T-helper 17 cell (primary cell): Measurements from ENCODE around the gene DBN1. TPM values are rescaled to one million over a fixed set of nuclear protein-coding genes. Genes with fewer than 3 reads are reported as not detected.

ENCODE experiments used
- ATAC-seq: fragments of 150-1000 bp; cut with Tn5 transposase; 2 replicates; pipeline ENCODE4 v1.10.0; 2021; ENCODE audit warnings: mild to moderate bottlenecking, moderate library complexity
- DNase-seq, 3 donors: peaks; one replicate each; pipeline versions ENCODE4 v3.0.0 to v3.0.0-alpha.2; 2020 to 2021
- H3K9me3 ChIP-seq: one replicate; pipeline ENCODE4 v1.7.0; 2013; ENCODE audit warnings: low read length, mild to moderate bottlenecking; ENCODE audit not compliant: control insufficient read depth, poor library complexity, severe bottlenecking
- H3K27ac Mint-ChIP-seq: one replicate; pipeline ENCODE4 v1.8.0; 2022; ENCODE audit warnings: mild to moderate bottlenecking, moderate library complexity, mixed read lengths
- H3K27me3 Mint-ChIP-seq: one replicate; pipeline ENCODE4 v1.8.0; 2022; ENCODE audit warnings: mixed read lengths
- H3K36me3 Mint-ChIP-seq: one replicate; pipeline ENCODE4 v1.8.0; 2022; ENCODE audit warnings: low read depth, mixed read lengths
- H3K4me1 Mint-ChIP-seq: one replicate; pipeline ENCODE4 v1.8.0; 2022; ENCODE audit warnings: mild to moderate bottlenecking, mixed read lengths
- H3K4me3 Mint-ChIP-seq: one replicate; pipeline ENCODE4 v1.8.0; 2022; ENCODE audit warnings: mild to moderate bottlenecking, moderate library complexity, mixed read lengths
- total RNA-seq, 4 donors: library from RNA in 2 of 4; stranded (reverse) in 2 of 4; gene quantifications; one replicate each; pipeline ENCODE4 v1.2.3 and lab custom pipeline; 2022 to 2026

DBN1 gene
- total RNA-seq, 2 donors from 2014 or later: 1.2 to 5.0 TPM

- Mint-ChIP-seq H3K27me3 (no peaks in the 10 kb centered on the region), H3K4me3 (peak overlapping the region; percentile 49), H3K27ac (no peak overlapping the region), H3K4me1 (peaks cover 13% of the 10 kb centered on the region), H3K36me3 (no peaks in the 10 kb centered on the region)
- ATAC-seq (no peak), DNase-seq (no peak)
- no peaks in the 10 kb centered on the region for H3K9me3 ChIP-seq
Measured at GRCh38 chr5:177470759-177471536, 2.5 kb downstream of the DBN1 start.

DNA sequence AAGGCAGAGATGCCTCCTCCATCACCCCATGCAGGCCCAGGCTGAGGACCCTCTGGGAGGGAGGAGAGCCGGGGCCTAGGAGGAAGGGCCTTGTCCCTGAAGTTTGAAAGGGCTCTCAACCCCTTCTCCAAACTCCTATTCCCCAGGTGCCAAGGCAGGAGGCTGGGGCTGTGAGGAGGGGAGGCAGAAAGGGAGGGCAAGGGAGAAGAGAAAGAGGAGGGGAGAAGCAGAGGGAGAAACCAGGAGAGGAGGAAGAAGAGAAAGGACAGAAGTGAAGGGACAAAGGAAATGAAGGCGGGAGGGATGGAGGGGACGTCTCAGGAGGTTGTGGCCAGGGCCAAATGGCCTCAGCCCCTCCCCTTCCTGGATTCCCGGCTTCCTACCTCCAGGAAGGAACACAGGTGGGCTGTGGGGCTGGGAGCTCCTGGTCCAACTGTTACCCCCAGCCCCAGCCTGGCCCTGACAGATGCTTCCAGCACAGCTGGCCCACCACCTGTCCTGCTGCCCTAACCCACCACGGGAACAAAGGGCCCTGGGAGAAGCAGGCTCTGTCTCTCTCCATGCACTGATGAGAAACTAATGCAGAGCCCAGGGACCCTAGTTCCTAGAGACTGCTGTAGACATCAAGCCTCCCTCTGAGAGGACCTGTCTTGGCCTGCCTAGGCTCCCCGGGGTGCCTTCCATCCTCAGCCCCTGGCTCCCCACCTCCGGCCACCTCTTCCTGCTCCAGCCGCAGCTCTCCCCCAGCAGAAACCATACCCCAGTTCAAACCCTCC lies 3.5 kb downstream of the DBN1 start:
- H3K4me1 Mint-ChIP-seq: peaks cover 13% of the 10 kb centered on the region
- H3K36me3 Mint-ChIP-seq: no peaks in the 10 kb centered on the region
- H3K27ac Mint-ChIP-seq: no peak overlapping the region
- no peak for ATAC-seq
- H3K9me3 ChIP-seq: no peaks in the 10 kb centered on the region
- no peak for DNase-seq
- H3K4me3 Mint-ChIP-seq: peak overlapping the region; percentile 49
- no peaks in the 10 kb centered on the region for H3K27me3 Mint-ChIP-seq

- no peak overlapping the region for H3K27ac Mint-ChIP-seq
- ATAC-seq (no peak), DNase-seq (no peak)
- H3K4me3 Mint-ChIP-seq: no peak overlapping the region
- no peaks in the 10 kb centered on the region for H3K9me3 ChIP-seq
- no peaks in the 10 kb centered on the region for H3K36me3 Mint-ChIP-seq
- peaks cover 6% of the 10 kb centered on the region for H3K4me1 Mint-ChIP-seq
- H3K27me3 Mint-ChIP-seq: no peaks in the 10 kb centered on the region
Measured at GRCh38 chr5:177468685-177469628, 4.5 kb downstream of the DBN1 start.

DNA sequence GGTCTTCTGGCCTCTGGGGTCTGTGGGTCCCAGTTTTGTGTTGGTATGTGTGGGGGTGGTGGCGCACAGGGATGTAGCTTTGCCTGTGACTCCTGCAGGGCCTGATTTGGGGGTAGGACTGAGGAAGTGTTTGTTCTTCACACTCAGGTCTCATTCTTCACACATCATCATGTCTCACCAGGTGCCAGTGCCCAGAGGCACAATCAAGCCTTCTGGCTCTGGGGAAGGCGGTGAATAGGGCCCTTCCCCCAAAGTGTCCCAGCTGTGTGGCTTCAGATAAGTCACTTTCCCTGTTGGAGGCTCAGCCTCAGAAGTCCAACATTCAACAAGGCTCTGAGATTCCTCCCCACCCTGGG lies 5.1 kb downstream of the DBN1 start:
- H3K4me1 Mint-ChIP-seq: peaks cover 3% of the 10 kb centered on the region
- H3K9me3 ChIP-seq: no peaks in the 10 kb centered on the region
- H3K4me3 Mint-ChIP-seq: no peak overlapping the region
- no peak overlapping the region for H3K27ac Mint-ChIP-seq
- H3K36me3 Mint-ChIP-seq: no peaks in the 10 kb centered on the region
- DNase-seq: no peak
- H3K27me3 Mint-ChIP-seq: no peaks in the 10 kb centered on the region
- no peak for ATAC-seq

DNA sequence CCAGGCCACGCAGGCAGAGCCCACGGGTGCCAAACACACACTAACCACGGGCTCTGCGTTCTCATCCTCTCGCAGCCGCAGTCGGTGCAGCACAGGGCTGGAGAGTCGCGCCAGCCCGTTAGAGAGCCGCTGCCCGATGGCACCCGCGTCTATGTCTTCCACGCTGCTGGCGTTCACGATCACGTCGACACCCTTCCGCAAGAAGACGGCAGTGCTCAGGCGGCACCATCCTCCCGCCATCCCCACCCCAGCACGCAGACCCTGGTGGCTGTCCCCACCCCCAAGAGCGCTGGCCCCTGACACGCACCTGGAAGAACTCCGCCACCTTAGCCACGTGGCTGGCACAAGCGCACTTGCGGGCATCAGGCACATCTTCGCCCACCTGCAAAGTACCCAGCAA lies 6.0 kb downstream of the DBN1 start:
- no peaks in the 10 kb centered on the region for H3K9me3 ChIP-seq
- Mint-ChIP-seq H3K27ac (no peak overlapping the region), H3K4me3 (no peak overlapping the region), H3K36me3 (no peaks in the 10 kb centered on the region), H3K27me3 (no peaks in the 10 kb centered on the region), H3K4me1 (peaks cover 3% of the 10 kb centered on the region)
- no peak for ATAC-seq
- DNase-seq: no peak

DNA sequence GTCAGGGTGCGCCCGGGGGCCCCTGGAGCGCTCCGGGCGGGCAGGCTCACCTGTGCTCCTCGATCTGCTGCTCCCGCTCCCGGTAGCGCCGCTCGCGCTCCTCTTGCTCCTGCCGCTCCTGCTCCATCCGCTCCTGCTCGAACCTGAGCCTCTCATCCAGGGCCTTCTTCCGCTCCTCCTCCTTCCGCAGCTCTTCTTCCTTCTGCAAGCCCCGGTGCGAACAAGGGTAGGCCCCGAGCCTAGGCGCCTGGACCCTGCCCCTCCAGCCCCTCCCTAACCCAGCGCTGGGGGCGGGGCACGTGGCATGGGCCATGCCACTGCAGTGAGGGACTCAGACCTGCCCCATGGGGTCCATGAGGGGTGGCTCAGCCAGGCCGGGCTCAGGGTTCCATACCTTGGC lies 6.6 kb downstream of the DBN1 start:
- ATAC-seq: no peak
- no peaks in the 10 kb centered on the region for H3K9me3 ChIP-seq
- Mint-ChIP-seq H3K4me3 (no peak overlapping the region), H3K27ac (no peak overlapping the region), H3K36me3 (no peaks in the 10 kb centered on the region), H3K4me1 (peaks cover 9% of the 10 kb centered on the region), H3K27me3 (no peaks in the 10 kb centered on the region)
- no peak for DNase-seq

GRCh38 chr5:177465044-177465443 lies 8.4 kb downstream of the DBN1 start:
- Mint-ChIP-seq H3K27ac (no peak overlapping the region), H3K4me1 (peaks cover 11% of the 10 kb centered on the region), H3K36me3 (no peaks in the 10 kb centered on the region), H3K27me3 (no peaks in the 10 kb centered on the region), H3K4me3 (no peak overlapping the region)
- H3K9me3 ChIP-seq: no peaks in the 10 kb centered on the region
- no peak for DNase-seq
- no peak for ATAC-seq

DNA sequence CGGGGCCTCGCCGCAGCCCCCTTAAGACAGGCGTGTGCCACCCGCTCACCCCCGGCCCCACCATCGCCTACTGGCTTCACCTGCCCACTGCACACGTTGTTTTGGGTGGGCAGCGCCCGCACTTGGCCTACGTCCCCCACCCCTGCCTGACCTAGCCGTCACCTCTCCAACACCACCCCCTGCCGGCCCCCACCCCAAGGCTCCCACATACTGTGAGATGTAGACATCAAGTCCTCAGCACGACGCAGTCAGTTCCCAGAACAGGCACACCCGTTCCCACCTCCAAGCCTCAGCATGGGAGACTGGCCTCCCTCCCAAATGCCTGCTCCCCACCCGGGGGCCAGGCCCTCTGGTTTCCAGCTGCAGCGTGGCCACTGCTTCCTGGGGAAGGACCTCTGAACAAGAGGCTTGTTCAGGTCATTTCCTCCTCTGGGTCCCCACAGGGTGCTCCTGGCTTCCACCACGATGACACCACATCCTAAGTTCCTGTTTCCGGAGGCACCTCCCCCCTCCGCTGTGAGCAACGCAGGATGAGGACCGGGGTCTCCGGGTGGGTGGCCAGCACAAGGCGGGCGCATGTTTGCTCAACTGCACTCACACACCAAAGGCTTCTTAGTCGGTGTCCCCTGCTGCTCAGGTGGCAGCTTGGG lies 11.3 kb downstream of the DBN1 start:
- Mint-ChIP-seq H3K27me3 (no peaks in the 10 kb centered on the region), H3K4me1 (peaks cover 14% of the 10 kb centered on the region), H3K4me3 (peak overlapping the region; percentile 19), H3K27ac (peak overlapping the region; percentile 4), H3K36me3 (no peaks in the 10 kb centered on the region)
- DNase-seq (no peak), ATAC-seq (no peak)
- no peaks in the 10 kb centered on the region for H3K9me3 ChIP-seq

GRCh38 chr5:177459819-177460628 lies 13.4 kb downstream of the DBN1 start:
- no peak overlapping the region for H3K4me3 Mint-ChIP-seq
- no peak for ATAC-seq
- H3K4me1 Mint-ChIP-seq: peaks cover 21% of the 10 kb centered on the region
- H3K27ac Mint-ChIP-seq: no peak overlapping the region
- no peaks in the 10 kb centered on the region for H3K36me3 Mint-ChIP-seq
- H3K27me3 Mint-ChIP-seq: no peaks in the 10 kb centered on the region
- no peak for DNase-seq
- no peaks in the 10 kb centered on the region for H3K9me3 ChIP-seq

GRCh38 chr5:177459357-177459756 lies 14.1 kb downstream of the DBN1 start:
- no peak for DNase-seq

DNA sequence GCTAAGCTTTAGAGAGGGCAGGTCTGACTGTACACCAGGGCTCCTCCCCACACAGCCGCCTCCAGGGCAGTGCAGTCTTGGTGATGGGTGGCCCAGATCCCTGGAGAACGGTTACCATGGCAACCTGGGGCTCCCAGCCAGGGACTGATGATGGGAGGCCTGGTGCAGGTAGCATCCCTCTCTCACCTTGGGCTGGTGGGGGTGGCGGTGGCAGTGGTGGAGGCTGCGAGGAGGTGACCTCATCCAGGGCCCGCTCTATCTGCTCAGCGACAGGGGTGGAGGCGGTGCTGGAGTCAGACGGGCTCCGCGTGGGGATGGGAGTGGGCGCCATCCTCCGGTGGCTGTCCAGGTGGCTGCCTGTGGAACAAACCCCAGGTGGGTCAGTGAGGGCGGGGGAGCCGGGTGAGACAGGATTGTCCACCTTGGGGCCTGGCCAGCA lies 14.5 kb downstream of the DBN1 start:
- Mint-ChIP-seq H3K27me3 (no peaks in the 10 kb centered on the region), H3K4me1 (peaks cover 24% of the 10 kb centered on the region), H3K4me3 (no peak overlapping the region), H3K27ac (no peak overlapping the region), H3K36me3 (no peaks in the 10 kb centered on the region)
- no peaks in the 10 kb centered on the region for H3K9me3 ChIP-seq
- DNase-seq (no peak), ATAC-seq (no peak)

More at GRCh38 chr5:177459357-177459756, 14.1 kb downstream of the DBN1 start:
- ATAC-seq: no peak
- H3K9me3 ChIP-seq: no peaks in the 10 kb centered on the region
- Mint-ChIP-seq H3K4me1 (peaks cover 23% of the 10 kb centered on the region), H3K27ac (no peak overlapping the region), H3K4me3 (no peak overlapping the region), H3K27me3 (no peaks in the 10 kb centered on the region), H3K36me3 (no peaks in the 10 kb centered on the region)
